COLO829 (cell line): ENCODE data around the gene ZNF607.
"Not testable (repeated sequence)": the region's sequence is repeated elsewhere in the genome, so short reads cannot be mapped to it uniquely, and the experiment has no call there.

Source experiments
- DNase-seq: peaks from one replicate; pipeline ENCODE4 v3.0.0; 2012; ENCODE audit warnings: low spot score

ZNF607 gene

DNA sequence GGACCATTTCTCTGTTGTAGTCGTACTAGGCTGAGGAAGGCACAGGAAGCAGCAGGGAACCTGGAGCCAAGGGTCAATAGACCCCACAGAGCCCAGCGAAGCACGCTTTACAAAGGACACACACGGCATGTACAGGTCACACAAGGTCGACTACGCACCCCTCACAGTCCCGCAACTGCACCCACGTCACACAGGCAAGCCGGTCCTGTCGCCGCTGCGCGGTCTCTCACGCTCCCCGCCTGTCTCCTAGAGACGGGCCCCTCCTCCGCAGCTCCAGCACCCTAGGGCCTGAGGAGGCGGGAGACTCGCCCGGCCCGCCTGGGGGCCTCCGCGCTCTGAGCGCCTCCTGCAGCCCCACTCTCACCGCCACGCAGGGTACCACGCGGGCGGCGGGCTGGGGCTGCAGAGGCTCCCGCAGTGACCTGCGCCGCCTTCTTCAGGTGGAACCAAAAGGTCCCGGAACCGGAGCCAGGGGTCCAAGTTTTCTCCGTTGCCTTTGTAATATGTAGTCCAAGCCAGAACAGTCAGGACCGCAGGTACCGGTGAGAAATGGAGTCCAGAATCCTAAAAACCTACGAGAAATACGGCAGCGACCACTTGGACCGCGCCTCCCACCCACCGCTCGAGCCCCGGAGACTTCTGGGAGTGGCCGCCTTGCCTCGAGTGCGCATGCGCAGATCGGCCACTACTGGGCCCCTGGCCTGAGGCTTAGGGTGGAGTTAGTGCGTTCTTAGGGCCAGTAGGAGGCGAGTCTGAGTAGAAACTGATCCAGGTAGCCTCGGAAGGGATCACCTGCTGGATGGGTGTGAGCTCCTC lies at the start of gene ZNF607:
Gene ZNF607, minus strand, starts transcription at position 651 of the 816 bp plus-strand sequence. CDS start 8,143 bp downstream, outside the sequence.
- DNase-seq, result peak; percentile 58

DNA sequence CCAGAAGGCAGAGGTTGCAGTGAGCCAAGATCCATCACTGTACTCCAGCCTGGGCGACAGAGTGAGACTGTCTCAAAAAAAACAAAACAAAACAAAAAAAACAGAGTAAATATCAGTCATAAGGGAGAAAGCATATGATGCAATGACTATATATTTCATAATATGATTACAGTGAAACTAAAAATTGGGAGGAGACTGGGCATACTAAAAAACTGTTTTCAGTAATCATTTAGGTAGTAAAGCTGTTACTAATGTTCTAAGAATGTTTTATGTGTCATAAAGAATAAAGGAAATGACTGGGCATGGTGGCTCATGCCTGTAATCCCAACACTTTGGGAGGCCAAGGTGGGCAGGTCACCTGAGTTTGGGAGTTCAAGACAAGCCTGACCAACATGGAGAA lies 43.9 kb upstream of the ZNF607 start:
- no peak for DNase-seq

- not testable (repeated sequence) for DNase-seq
Measured at GRCh38 chr19:37757683-37758082, 38.1 kb upstream of the ZNF607 start.

- DNase-seq, result no peak
Measured at GRCh38 chr19:37738371-37738770, 18.8 kb upstream of the ZNF607 start.

GRCh38 chr19:37725181-37725580 lies 5.6 kb upstream of the ZNF607 start:
- DNase-seq, result no peak

DNA sequence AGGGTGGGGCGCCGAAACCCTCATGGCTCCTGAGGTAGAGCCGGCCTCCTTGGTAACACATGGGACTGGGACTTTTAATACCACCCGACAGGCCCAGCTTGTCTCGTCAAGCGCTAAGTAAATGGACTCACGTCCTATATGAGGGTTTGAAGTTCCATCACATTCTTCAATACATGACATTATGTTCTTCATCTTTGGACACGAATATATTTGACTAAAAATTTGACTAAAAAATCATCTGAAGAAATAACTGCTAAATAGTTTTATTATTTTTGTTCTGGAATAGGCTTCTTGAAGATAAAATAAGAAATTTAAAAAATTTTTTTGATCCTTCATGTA lies 335 bp upstream of the ZNF607 start:
- no peak for DNase-seq

- no peak for DNase-seq
Measured at GRCh38 chr19:37718304-37718703, 1.3 kb downstream of the ZNF607 start.

- no peak for DNase-seq
Measured at GRCh38 chr19:37716140-37716539, 3.4 kb downstream of the ZNF607 start.

- DNase-seq, result no peak
Measured at GRCh38 chr19:37706052-37706605, 13.4 kb downstream of the ZNF607 start.

DNA sequence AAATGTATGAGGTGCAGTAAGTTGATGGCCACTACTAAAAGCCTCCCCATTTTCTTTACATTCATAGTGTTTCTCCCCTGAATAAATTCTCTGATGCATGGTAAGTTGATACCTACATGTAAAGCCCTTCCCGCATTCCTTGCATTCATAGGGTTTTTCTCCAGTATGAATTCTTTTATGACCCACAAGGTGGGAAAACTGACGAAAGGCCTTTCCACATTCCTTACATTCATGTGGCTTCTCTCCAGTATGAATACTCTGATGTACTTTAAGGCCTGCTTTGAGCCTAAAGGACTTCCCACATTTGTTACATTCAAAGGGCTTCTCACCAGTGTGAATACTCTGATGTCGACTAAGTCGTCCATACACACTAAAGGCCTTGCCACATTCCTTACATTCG lies 20.5 kb downstream of the ZNF607 start:
- DNase-seq, result no peak

DNA sequence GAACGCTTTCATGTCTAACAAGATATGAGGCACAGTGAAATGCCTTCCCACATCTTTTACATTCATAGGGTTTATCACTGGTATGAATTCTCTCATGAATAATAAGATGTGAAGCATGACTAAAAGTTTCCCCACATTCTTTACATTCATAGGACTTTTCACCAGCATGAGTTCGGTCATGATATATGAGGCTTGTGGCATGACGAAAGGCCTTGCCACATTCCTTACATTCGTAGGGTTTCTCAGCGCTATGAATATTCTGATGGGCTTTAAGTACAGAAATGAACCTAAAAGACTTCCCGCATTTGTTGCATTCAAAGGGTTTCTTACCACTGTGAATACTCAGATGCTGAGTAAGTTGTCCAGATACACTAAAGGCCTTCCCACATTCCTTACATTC lies 21.3 kb downstream of the ZNF607 start:
- DNase-seq, result no peak

DNA sequence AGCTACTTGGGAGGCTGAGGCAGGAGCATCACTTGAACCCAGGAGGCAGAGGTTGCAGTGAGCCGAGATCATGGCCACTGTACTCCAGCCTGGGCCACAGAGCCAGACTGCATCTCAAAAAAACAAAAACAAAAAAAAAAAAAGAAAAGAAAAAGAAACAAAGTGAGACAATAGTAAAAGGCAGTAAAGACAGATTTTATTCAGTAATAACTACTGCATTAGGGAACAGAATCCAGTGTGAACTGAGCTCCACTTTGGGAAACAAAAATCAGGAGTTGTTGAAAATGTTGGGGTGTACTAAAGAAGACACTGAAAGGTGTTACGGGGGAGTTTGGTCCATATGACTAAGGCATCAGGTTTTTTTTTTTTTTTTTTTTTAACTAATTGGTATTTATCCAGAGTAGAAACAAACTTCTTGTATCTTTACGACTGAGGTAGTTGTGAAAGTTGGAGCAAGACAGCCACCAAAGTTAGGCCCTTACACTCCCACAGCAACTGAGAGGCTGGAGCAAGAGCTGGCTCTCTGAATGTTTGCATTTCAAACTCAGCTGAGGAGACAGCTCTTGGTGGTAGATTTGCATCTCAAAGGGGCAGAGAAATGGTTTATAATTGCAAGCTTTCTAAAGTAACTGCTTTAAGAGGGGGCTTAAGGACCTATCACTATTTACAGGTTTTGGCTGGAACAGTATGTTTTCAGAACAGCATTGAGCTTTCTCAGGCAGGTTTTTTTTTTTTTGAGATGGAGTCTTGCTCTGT lies 24.2 kb downstream of the ZNF607 start:
- DNase-seq, result no peak

DNA sequence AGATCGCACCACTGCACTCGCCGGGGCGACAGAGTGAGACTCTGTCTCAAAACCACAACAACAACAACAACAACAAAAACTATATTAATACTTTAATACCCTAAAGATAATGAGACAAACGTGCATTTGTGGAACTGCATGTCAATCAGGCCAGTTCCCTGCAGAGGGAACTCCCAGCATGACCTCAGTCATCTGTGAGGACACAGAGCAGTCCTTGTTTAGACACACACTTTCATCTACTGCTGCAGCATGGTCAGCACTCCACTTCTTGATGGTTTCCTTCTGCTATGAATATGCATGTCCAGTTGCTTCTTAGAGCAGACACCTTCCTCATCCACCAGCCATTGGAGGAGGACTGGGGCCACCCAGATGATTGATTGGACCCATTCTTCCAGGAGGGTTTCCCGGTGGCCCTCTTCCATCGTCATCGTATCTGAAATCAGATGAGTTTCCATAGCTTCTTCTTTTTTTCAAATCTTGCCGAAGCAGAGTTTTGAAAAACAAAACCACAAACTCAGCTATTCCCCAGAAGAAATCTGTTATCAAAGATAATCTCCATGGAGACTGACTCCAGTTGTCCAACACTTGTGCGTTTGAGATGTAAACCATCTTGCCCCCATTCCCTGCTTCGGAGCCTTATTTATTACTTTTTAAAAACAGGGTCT lies 26.5 kb downstream of the ZNF607 start:
- peak; percentile 14 for DNase-seq

DNA sequence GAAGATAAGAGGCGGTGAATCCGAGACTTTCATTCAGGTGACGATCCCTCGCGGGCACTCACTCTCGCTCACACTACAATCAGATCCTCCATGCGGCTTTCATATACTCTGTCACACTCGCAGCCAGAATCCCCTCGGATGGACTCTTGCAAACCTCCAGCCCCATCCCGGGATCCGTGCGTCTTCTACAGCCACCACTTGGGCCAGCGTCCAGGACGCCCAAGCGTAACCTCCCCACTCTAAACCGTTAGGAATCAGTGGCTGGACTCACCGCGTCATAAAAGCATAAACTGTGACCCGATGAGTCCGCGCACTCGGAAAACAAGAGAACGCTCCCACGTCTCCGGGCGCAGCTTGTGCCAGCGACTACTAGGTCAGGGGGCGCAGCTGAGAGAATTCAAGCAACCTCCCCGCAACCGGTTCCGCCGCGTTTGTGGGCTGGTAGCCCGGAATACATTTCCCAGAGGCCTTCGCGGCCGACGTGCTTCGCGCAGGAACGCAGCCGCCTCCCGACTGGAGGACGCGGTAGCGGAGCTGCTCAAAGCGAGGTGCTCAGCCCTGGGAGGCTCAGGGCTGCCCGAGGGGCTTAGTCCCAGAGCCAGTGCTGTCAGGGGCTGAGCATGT lies 27.6 kb downstream of the ZNF607 start:
- DNase-seq, result peak; percentile 7

DNA sequence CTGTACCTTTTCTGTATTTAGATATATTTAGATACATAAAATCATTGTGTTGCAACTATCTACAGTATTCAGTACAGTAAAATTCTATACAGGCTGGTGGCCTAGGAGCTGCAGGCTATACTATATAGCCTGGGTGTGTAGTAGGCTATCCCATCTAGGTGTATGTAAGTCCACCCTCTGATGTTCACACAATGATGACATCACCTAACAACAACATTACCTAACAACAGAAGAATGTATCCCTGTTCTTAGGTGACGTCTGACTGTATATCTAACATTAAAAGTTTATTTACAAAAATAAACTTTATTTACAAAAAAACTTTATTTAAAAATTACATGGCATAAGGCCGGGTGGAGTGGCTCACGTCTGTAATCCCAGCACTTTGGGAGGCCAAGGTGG lies 36.0 kb downstream of the ZNF607 start:
- no peak for DNase-seq

DNA sequence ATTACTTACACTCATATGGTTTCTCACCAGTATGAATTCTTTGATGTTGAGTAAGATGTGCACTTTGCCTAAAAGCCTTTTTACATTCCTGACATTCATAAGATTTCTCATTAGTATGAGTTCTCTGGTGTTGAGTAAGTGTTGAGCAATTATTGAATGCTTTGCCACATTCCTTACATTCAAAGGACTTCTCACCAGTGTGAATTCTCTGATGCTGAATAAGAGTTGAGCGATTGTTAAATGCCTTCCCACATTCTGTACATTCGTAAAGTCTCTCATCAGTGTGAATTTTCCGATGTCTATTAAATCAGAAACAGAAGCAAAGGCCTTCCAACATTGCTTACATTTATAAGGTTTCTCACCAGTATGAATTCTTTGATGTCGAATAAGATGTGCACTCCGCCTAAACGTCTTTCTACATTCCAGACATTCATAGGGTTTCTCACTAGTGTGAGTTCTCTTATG lies 50.1 kb downstream of the ZNF607 start:
- DNase-seq, result no peak

GRCh38 chr19:37657157-37657556 lies 62.4 kb downstream of the ZNF607 start:
- not testable (repeated sequence) for DNase-seq

GRCh38 chr19:37655689-37656371 lies 63.7 kb downstream of the ZNF607 start:
- peak; percentile 78 for DNase-seq

DNA sequence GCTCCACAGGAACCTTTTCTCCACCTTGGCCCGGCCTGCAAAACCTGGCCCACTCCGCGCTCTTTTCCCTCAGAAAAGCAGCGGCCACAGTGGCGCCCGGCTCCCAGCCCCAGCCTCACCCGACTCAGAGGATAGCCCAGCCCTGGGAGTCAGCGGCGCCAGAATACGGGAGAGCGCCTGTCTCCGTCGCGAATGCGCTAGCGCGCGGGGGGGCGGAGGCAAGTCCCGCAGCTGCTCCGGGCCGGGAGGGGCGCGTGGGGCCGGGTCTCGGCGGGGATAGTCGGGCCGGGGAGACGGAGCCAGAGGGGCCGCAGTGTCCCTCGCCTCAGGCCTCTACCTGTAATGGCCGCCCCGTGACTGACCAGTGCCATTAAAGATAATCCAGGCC lies 64.3 kb downstream of the ZNF607 start, which contains the start of gene ZFP30:
Gene ZFP30, minus strand, starts transcription at position 165 of the 388 bp plus-strand sequence. CDS start 7,643 bp downstream, outside the sequence.
- peak; percentile 87 for DNase-seq

- peak; percentile 26 for DNase-seq
Measured at GRCh38 chr19:37654629-37655300, 64.8 kb downstream of the ZNF607 start.

DNA sequence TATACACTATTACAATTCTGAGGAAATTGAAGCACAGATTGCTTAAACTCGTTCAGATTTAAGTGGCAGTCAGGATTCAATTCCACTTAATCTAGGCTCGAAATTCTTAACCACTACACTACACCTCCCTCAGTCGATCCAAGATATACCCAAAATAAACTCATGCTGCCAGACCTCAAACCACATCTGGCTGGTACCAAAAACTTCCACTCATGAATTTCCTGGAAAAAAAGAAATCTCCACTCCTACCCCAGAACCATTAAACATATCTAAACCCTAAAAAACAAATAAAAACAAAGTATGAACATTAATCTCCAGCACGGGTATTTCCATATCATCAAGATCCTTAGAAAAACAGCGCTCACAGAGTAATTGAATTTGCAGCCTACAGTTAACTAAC lies 65.4 kb downstream of the ZNF607 start:
- DNase-seq, result no peak
